ENCODE measurements around the gene BSN.
A peak's percentile ranks its signal among the peaks of the same experiment; 100 is the strongest.

BSN gene

GRCh38 chr3:49654955-49655556, 100.8 kb downstream of the BSN start:
- no peak for DNase-seq (ENCODE audit: low spot score)

GRCh38 chr3:49655731-49656285, 101.5 kb downstream of the BSN start:
- no peak for DNase-seq (ENCODE audit: low spot score)

GRCh38 chr3:49656541-49657112, 102.3 kb downstream of the BSN start:
- no peak for DNase-seq (ENCODE audit: low spot score)

GRCh38 chr3:49657208-49657915, 103.1 kb downstream of the BSN start:
- no peak for DNase-seq (ENCODE audit: low spot score)

GRCh38 chr3:49658711-49659110, 104.4 kb downstream of the BSN start:
- DNase-seq (ENCODE audit: low spot score): no peak

GRCh38 chr3:49659756-49660155, 105.5 kb downstream of the BSN start:
- no peak for DNase-seq (ENCODE audit: low spot score)

GRCh38 chr3:49661281-49661680, 107.0 kb downstream of the BSN start:
- DNase-seq (ENCODE audit: low spot score): no peak

- no peak for DNase-seq (ENCODE audit: low spot score)
These were observed 107.7 kb downstream of the BSN start for GRCh38 chr3:49662021-49662420.

- DNase-seq (ENCODE audit: low spot score): no peak
These were observed 108.6 kb downstream of the BSN start for GRCh38 chr3:49662720-49663413.

- DNase-seq (ENCODE audit: low spot score): no peak
These were observed 109.6 kb downstream of the BSN start for GRCh38 chr3:49663831-49664230.

- DNase-seq (ENCODE audit: low spot score): no peak
These were observed 110.0 kb downstream of the BSN start for GRCh38 chr3:49664300-49664699.

- no peak for DNase-seq (ENCODE audit: low spot score)
These were observed 111.7 kb downstream of the BSN start for GRCh38 chr3:49665822-49666519.

GRCh38 chr3:49666592-49666991, 112.3 kb downstream of the BSN start:
- DNase-seq (ENCODE audit: low spot score): no peak

- no peak for DNase-seq (ENCODE audit: low spot score)
These were observed 113.6 kb downstream of the BSN start for GRCh38 chr3:49667701-49668413.

GRCh38 chr3:49668414-49668797, 114.1 kb downstream of the BSN start:
- DNase-seq (ENCODE audit: low spot score): no peak

GRCh38 chr3:49668861-49669260, 114.6 kb downstream of the BSN start:
- no peak for DNase-seq (ENCODE audit: low spot score)

- no peak for DNase-seq (ENCODE audit: low spot score)
These were observed 115.1 kb downstream of the BSN start for GRCh38 chr3:49669352-49669751.

GRCh38 chr3:49670940-49671290, 116.6 kb downstream of the BSN start:
- DNase-seq (ENCODE audit: low spot score): no peak

GRCh38 chr3:49671291-49672288, 117.3 kb downstream of the BSN start:
- DNase-seq (ENCODE audit: low spot score): peak; percentile 87

GRCh38 chr3:49673121-49673714, 118.9 kb downstream of the BSN start:
- DNase-seq (ENCODE audit: low spot score): peak; percentile 92
